OCI-LY7 (cell line): ENCODE measurements around the gene DNAI2. TPM values are rescaled to one million over a fixed set of nuclear protein-coding genes. Genes with fewer than 3 reads are reported as not detected.

Experiments used
- BruUV-seq: library from RNA; stranded (reverse); fragments of 400-500 nt; replicated peaks from 2 replicates; lab custom pipeline; 2021; lab: Mats Ljungman, UMichigan
- CTCF ChIA-PET: fragments of 300-600 bp; sonication (Branson Sonifier 250); formaldehyde crosslinking; loops from one replicate; lab custom pipeline; 2022; ENCODE audit warnings: antibody characterized with exemption; ENCODE audit not compliant: unreplicated experiment; lab: Charles Lee
- POLR2A ChIA-PET: fragments of 300-600 bp; sonication (Branson Sonifier 250); formaldehyde crosslinking; loops from one replicate; lab custom pipeline; 2022; ENCODE audit warnings: antibody characterized with exemption; lab: Charles Lee
- DNase-seq: peaks from one replicate; pipeline ENCODE4 v3.0.0-alpha.2; 2015; ENCODE audit warnings: low spot score
- H2AFZ ChIP-seq: fragments of 200-600 bp; sonication (generic), shearing (Covaris generic); 2 replicates; pipeline ENCODE4 v1.6.1; 2014; ENCODE audit warnings: mild to moderate bottlenecking, antibody characterized with exemption, low read length, moderate library complexity
- H3K27ac ChIP-seq: fragments of 200-600 bp; sonication (generic); 2 replicates; pipeline ENCODE4 v1.5.1; 2014; ENCODE audit warnings: mixed run types, low read depth, mild to moderate bottlenecking, moderate library complexity, low read length, inconsistent platforms; ENCODE audit not compliant: poor library complexity, severe bottlenecking
- H3K36me3 ChIP-seq: fragments of 200-600 bp; sonication (generic); 2 replicates; pipeline ENCODE4 v1.6.1; 2014; ENCODE audit warnings: mild to moderate bottlenecking, antibody characterized with exemption, low read length, moderate library complexity, mixed read lengths; ENCODE audit not compliant: insufficient read depth
- H3K4me1 ChIP-seq: fragments of 200-600 bp; sonication (generic); 2 replicates; pipeline ENCODE4 v1.5.1; 2014; ENCODE audit warnings: mild to moderate bottlenecking, low read length; ENCODE audit not compliant: insufficient read depth, poor library complexity, severe bottlenecking
- H3K4me2 ChIP-seq: fragments of 200-600 bp; sonication (generic); 2 replicates; pipeline ENCODE4 v1.6.1; 2014; ENCODE audit warnings: mild to moderate bottlenecking, low read length
- H3K4me3 ChIP-seq: fragments of 200-600 bp; sonication (generic); 2 replicates; pipeline ENCODE4 v1.5.1; 2014; ENCODE audit warnings: mild to moderate bottlenecking, low read depth, low read length; ENCODE audit not compliant: poor library complexity, severe bottlenecking
- H3K79me2 ChIP-seq: fragments of 200-600 bp; sonication (generic); 2 replicates; pipeline ENCODE4 v1.6.1; 2016; ENCODE audit warnings: low read depth, mild to moderate bottlenecking, low read length, moderate library complexity, mixed read lengths; ENCODE audit not compliant: insufficient read depth
- H3K9me2 ChIP-seq: fragments of 200-600 bp; sonication (generic); 2 replicates; pipeline ENCODE4 v1.6.1; 2016; ENCODE audit warnings: mild to moderate bottlenecking, low read length, mixed read lengths; ENCODE audit not compliant: insufficient read depth
- H3K9me3 ChIP-seq: fragments of 200-600 bp; sonication (generic); 2 replicates; pipeline ENCODE4 v1.6.1; 2014; ENCODE audit warnings: mild to moderate bottlenecking, mixed run types, low read length, mixed read lengths
- H4K20me1 ChIP-seq: fragments of 200-600 bp; sonication (generic); 2 replicates; pipeline ENCODE4 v1.6.1; 2014; ENCODE audit warnings: mild to moderate bottlenecking, antibody characterized with exemption, low read length, moderate library complexity, mixed read lengths; ENCODE audit not compliant: insufficient read depth
- CTCF ChIP-seq: fragments of 200-600 bp; sonication (generic); conservative IDR thresholded peaks from 2 replicates; pipeline ENCODE4 v1.5.1; 2014; ENCODE audit warnings: mild to moderate bottlenecking, antibody characterized with exemption, low read length, moderate library complexity, mixed read lengths
- EZH2phosphoT487 ChIP-seq: fragments of 200-600 bp; sonication (generic); IDR thresholded peaks from 2 replicates; pipeline ENCODE4 v1.6.1; 2018; ENCODE audit warnings: low read depth, borderline replicate concordance, mild to moderate bottlenecking, mixed run types, antibody characterized with exemption, low read length, moderate library complexity, mixed read lengths
- intact Hi-C: fragments of 100-400 bp; cut with micrococcal nuclease; formaldehyde crosslinking; loops from one replicate; pipeline ENCODE4 v1.10.0; 2022; ENCODE audit not compliant: unreplicated experiment
- total RNA-seq, 2 experiments: library from RNA; depleted of rRNA in 1 of 2; stranded (reverse); fragments of >200 nt in 1 of 2; shearing (Covaris generic) in 1 of 2; gene quantifications; 2 replicates each; pipeline ENCODE4 v1.2.3, GENCODE V29; 2014 to 2022

The DNAI2 gene
- total RNA-seq, 2 experiments from 2014 or later, result not detected

DNA sequence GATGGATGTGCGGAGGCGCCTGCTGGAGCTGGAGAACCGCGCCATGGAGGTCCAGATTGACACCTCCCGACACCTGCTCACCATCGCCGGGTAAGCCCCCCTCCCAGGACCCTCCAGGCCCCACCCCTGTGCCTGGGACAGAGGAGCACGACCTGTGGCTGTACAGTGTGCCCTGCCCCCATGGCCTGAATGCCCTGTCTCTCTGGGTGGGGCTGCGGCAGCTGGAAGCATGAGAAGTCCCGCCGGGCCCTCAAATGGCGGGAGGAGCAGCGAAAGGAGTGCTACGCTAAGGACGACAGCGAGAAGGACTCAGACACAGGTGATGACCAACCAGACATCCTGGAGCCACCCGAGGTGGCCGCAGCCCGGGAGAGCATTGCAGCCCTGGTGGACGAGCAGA lies 76.5 kb downstream of the DNAI2 start:
- Histone ChIP-seq H3K4me2 (no peak overlapping the region), H3K9me3 (no peaks in the 10 kb centered on the region), H3K9me2 (no peaks in the 10 kb centered on the region), H3K4me1 (no peaks in the 10 kb centered on the region), H3K27ac (no peak overlapping the region), H3K79me2 (no peaks in the 10 kb centered on the region), H4K20me1 (no peaks in the 10 kb centered on the region), H3K4me3 (no peak overlapping the region), H2AFZ (no peak overlapping the region), H3K36me3 (no peaks in the 10 kb centered on the region)
- intact Hi-C loops, result loop anchor here (5.0 kb wide), 1 partner anchor 138 kb away; the partner anchor contains the start of gene TTYH2
- CTCF ChIA-PET, result no interaction called here
- BruUV-seq, result no TSS peak
- POLR2A ChIA-PET, result no interaction called here
- no peak for TF ChIP-seq EZH2phosphoT487
- no peak for TF ChIP-seq CTCF
- DNase-seq, result no peak

GRCh38 chr17:74351552-74352210 lies 77.6 kb downstream of the DNAI2 start:
- POLR2A ChIA-PET, result no interaction called here
- no peak for DNase-seq
- Histone ChIP-seq H4K20me1 (no peaks in the 10 kb centered on the region), H3K4me2 (no peak overlapping the region), H2AFZ (no peak overlapping the region), H3K9me2 (no peaks in the 10 kb centered on the region), H3K9me3 (no peaks in the 10 kb centered on the region), H3K79me2 (no peaks in the 10 kb centered on the region), H3K4me3 (no peak overlapping the region), H3K27ac (no peak overlapping the region), H3K36me3 (no peaks in the 10 kb centered on the region), H3K4me1 (no peaks in the 10 kb centered on the region)
- intact Hi-C loops, result loop anchor here (5.0 kb wide), 1 partner anchor 139 kb away; the partner anchor contains the start of gene TTYH2
- TF ChIP-seq CTCF (no peak), EZH2phosphoT487 (no peak)
- CTCF ChIA-PET, result no interaction called here
- no TSS peak for BruUV-seq

- BruUV-seq, result no TSS peak
- no peaks in the 10 kb centered on the region for H3K4me1 ChIP-seq
Observed at GRCh38 chr17:74353446-74354060, 79.5 kb downstream of the DNAI2 start.

More at GRCh38 chr17:74353446-74354060, 79.5 kb downstream of the DNAI2 start:
- no peak overlapping the region for H3K4me2 ChIP-seq
- ChIA-PET CTCF (interaction anchor here (0.8 kb wide), 1 partner anchor 15 kb away, joined by 3 read pairs; no protein-coding TSS in a partner anchor), POLR2A (no interaction called here)
- H3K27ac ChIP-seq, result no peak overlapping the region
- no peaks in the 10 kb centered on the region for H3K79me2 ChIP-seq
- H4K20me1 ChIP-seq, result no peaks in the 10 kb centered on the region
- DNase-seq, result no peak
- no peaks in the 10 kb centered on the region for H3K9me2 ChIP-seq
- H3K36me3 ChIP-seq, result no peaks in the 10 kb centered on the region
- no peak for TF ChIP-seq EZH2phosphoT487
- no peak for TF ChIP-seq CTCF
- no peaks in the 10 kb centered on the region for H3K9me3 ChIP-seq
- intact Hi-C loops, result loop anchor here (1.0 to 5.0 kb wide), 2 partner anchors 52 to 141 kb away; partner anchors contain the start of gene TTYH2
- H3K4me3 ChIP-seq, result no peak overlapping the region
- H2AFZ ChIP-seq, result no peak overlapping the region
